Activated CD4-positive, alpha-beta T cell treated with anti-CD3 and anti-CD28 coated beads, Interleukin-2, amount 50 U/mL, for 16 hours (primary cell): ENCODE measurements around the gene ZNF462.
"Not testable (repeated sequence)": the region's sequence is repeated elsewhere in the genome, so short reads cannot be mapped to it uniquely, and the experiment has no call there.

Source experiments
- DNase-seq: peaks from one replicate; pipeline ENCODE4 v3.0.0-alpha.2; 2020

ZNF462 gene

GRCh38 chr9:106887066-106887465 is 24.1 kb downstream of the ZNF462 start:
- no peak for DNase-seq

DNA sequence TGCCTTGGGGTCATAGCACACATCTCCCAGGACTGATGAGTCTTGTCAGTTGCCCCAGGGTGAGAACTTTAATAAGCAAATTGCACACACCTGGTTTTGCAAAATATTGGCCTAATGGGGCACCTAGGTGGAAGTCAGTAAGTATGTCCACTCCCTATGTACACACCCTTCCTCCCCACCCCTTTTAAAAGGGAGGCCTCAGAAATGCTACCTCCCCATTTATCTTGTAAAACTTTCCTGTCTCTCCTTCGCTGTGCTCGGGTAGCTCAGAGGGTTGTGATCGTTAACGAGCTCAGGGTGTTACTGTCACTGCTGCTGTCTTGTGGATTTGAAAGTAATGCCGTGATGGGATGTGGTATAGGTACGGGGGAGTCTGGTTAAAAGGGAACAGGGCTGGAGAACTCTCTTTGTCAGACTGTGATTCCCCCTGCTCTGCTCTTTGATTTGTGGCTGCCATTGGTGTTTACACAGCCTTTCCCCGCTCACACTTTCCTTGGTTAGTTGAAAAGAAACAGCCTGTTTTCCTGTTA is 26.2 kb downstream of the ZNF462 start:
- no peak for DNase-seq

DNA sequence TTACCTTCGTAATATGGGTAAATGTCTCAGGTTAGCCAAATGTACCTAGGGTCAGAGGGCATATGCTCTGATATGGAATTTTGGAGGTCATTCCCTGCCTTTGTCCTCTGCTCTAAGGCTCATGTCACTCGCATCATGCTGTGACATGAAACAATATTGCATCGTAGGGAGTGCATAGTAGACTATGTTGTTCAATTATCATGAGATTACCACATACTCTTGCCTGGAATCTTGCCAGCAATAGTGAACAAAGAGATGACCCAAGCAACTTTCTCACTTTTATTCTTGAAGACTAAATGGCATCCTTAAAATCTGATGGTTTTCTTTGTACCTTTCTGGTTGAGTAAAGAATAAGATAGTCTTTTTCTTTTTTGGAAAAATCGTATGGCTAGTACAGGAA is 27.6 kb downstream of the ZNF462 start:
- no peak for DNase-seq

DNA sequence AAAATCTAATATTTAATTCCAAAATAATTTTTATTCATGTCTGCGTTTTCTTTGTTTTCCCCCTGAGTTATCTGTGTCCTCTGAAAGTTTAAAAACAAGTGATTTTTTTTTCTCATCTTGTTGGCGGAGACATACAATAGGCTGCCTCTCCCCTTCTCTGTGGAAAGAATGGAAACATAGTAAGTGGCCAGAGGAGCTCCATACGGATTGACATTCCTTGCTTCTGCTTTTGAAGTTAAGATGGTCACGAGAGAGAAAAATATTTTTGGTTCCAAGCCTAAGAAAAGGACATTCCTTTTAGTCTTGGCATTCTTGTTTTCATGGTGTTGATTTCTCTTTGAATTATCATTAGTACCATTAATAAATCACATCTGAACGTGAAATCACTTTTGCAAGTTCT is 28.3 kb downstream of the ZNF462 start:
- no peak for DNase-seq

DNA sequence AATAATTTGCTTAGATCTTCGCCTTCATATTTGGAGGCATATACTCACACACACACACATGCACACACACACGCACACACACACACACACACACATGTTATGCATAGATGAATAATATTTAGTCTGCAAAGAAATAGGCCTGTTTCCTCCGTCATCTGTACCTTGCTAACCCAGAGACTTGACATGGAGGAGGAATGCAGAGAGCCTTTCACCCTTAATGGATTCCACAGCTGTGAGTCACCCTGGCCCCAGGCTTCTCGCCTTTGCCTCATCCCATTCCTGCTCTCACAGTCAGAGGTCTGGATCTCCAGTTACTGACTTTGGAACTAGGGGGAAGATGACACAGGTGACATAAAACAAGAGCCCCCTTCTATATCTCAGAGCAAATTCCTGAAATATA is 29.7 kb downstream of the ZNF462 start:
- no peak for DNase-seq

DNA sequence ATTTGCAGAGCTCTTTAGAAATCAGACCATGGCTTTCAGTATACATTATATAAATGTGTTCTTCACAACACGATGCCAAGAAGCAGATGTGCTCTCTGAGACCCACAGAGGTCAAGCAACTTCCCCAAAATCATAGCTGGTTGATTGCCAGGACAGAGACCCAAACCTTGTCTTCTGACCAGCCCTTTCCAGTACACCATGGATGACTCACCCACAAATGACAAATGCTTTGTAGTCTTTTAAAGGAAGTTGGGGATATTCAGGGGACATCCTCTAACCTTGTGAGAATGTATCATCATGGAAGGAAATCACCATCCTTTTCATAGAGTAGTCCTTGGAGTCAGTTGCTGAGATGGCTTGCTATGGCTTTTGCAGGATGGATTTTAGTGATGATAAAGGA is 30.1 kb downstream of the ZNF462 start:
- DNase-seq: no peak

- DNase-seq: no peak
These were observed 33.7 kb downstream of the ZNF462 start for GRCh38 chr9:106896695-106897094.

GRCh38 chr9:106897236-106897635 is 34.3 kb downstream of the ZNF462 start:
- no peak for DNase-seq

- no peak for DNase-seq
These were observed 34.8 kb downstream of the ZNF462 start for GRCh38 chr9:106897751-106898150.

DNA sequence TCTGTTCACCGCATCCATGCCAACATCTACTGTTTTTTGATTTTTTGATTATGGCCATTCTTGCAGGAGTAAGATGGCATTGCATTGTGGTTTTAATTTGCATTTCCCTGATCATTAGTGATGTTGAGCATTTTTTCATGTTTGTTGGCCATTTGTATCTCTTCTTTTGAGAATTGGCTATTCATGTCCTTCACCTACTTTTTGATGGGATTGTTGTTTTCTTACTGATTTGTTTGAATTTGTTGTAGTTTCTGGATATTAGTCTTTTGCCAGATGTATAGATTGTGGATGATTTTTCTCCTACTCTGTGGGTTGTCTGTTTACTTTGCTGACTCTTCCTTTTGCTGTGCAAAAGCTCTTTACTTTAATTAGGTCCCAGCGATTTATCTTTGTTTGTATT is 37.6 kb downstream of the ZNF462 start:
- DNase-seq: not testable (repeated sequence)

DNA sequence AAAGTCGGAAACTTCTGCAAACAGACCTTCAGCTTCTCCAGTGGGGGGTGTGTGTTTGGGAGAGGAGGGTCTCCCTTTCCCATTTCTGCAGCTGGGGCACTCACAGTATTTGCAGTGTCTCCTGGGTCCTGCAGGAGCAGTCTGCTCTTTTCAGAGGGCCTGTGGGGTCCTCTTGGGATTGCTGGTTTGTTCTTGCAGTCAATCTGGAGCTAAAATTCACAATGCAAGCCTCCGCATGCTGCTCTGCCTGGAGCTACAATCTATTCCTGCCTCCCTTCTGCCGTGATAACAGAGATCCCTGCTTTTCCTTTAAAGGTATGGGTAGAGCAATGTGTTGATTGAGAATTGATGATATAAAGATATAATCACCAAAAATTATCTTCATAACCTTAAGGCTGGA is 43.2 kb downstream of the ZNF462 start:
- DNase-seq: no peak

GRCh38 chr9:106911951-106912350 is 49.0 kb downstream of the ZNF462 start:
- no peak for DNase-seq

DNA sequence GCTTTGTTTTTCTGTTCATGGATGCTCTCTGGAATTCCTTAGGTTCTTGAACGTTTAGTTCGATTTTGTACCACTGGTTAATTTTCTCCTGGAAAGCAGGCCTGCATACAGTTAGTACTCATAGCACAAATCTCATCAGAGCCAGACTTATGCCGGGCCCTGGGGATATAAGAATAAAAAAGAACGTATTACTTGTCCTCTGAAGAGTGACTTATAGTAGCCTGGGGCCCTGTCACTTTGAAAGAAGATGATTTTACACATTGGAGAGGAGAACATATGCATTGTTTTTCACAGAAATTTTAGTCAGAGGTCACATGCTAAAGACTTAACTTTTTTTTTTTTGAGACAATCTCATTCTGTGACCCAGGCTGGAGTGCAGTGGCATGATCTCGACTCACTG is 50.3 kb downstream of the ZNF462 start:
- DNase-seq: no peak

DNA sequence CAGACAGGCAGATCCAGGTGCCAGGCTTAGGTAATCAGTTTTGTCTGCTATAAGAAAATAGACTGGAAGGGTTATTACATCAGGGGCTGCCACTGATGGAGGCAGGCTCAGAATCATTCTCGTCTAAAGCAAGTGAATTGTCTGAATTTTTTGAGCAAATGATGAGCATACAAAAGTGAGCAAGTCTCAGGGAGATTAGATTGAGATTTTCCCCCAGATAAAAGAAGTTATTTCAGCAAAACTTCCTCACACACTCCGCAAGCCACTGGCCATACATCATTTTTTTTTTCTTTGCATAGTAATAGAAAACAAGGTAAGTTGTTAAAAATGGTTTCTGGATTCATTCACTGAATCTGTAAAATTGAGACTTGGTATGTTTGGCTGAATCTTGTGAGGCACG is 52.9 kb downstream of the ZNF462 start:
- no peak for DNase-seq

DNA sequence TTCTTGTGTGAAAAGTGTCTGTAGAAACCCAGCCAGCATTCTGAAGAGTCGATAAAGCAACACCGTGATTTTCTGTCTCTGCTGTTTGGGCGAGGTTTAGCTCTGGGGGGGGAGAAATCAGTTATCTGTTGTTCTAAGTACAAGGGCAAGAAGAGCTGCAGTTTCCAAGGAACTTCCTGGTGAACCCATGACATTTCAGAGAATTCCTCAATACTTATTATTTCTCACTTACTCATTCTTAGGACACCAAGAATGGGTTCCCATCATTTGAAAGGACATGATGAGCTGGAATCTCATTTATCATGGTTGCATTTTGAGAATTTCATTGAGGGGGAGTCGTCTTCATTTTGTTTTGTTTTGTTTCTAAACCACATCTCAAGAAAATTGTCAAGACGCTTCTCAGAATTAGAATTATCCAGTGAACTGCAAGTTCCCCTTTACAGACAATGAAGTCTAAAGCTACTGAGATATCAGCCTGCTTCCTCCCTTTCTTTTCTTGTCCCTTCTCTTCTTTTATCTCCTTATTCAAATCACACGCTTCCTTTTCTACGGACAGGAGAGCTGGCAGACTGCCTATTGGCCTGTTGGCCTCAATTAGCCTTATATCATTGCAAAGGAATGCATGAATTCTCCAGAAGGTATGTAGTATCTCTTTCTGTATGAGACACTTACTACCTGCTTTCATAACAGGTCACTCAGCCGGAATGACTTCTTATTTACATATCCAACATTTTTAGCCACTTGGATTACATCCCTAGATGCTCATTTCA is 53.7 kb downstream of the ZNF462 start:
- no peak for DNase-seq

GRCh38 chr9:106918825-106919509 is 56.0 kb downstream of the ZNF462 start:
- DNase-seq: no peak

GRCh38 chr9:106920091-106920490 is 57.1 kb downstream of the ZNF462 start:
- no peak for DNase-seq

DNA sequence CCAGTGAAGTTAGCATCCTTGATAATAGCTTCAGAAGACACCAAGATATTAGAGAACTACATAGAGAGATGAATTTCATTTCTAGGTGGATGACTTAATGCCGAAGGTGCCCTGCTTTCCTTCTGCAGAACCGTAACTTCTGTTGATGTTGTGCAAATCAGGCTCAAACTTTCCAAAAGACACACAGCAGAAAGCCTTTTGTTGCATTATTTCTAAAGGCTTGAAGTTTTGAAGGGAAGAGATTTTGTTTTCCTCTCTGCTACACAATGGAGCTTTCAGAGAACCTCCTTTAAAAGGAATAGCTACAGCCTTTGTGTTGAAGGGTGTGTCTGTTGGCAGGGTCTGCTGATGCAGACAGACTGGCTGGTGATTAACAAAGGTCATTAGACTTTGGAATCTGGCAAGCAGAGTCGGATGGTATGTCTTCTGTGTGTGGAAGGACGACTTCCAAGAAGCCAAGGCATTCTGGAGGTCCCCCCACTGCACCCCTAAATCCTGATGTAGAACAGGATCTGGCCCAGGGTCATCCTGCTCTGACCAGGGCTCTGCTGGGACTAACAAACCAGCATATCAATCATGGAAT is 57.8 kb downstream of the ZNF462 start:
- no peak for DNase-seq

DNA sequence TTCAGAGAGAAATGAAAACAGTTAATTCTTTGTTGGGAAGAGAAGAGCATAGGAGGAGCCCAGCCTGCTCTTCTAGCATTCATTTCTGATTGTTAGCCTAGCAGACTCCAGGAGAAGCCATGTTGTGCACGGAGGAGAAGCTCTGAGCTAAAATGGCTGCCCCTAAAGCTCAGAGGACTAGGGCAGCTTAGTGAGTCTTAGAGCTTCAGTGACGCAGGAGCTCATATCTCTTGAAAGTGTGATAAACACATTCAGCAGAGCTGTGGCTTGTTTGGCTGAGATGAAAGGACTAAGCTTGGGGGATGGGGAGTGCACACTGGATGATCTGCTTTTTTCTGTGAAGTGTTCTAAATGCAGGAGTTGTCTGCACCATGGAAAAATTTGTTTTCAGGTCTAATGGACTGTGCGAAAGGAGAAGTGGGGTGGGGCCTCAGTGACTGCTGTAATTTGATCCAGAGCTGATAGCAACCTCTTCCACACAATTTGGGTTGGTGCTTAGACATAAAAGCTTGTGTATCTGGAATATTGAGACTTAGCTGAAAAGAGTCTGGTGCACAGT is 58.5 kb downstream of the ZNF462 start:
- DNase-seq: no peak

DNA sequence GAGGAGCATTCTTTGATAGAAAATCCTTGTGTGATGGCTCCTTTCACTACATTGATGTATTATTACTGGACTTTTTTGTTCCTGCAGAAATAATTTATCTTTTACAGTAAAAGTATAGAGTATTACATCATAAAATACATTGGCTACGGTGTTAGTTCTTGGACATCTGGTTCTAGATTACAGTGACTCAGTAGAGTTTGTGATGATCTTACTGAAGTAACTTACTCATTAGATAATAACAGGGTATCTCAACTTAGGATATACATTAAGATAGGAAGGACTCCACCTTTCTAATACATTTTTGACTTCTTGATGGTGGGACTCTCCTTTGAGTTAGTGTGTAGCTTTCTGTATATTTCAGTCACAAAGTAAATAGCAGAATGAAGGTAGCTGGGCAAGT is 59.1 kb downstream of the ZNF462 start:
- no peak for DNase-seq

GRCh38 chr9:106925392-106925791 is 62.4 kb downstream of the ZNF462 start:
- no peak for DNase-seq

GRCh38 chr9:106927916-106928315 is 65.0 kb downstream of the ZNF462 start:
- DNase-seq: no peak

- DNase-seq: no peak
These were observed 65.4 kb downstream of the ZNF462 start for GRCh38 chr9:106928350-106928749.
